Esophagus muscularis mucosa (tissue), 3 donors: Measurements from ENCODE around the gene NEMP2.

Source experiments
- CTCF ChIP-seq, 3 experiments: fragments of 200-600 bp in 2 of 3; fragments of 450-650 bp in 1 of 3; sonication (generic) in 2 of 3; IDR thresholded peaks; one replicate each; pipeline ENCODE4 v1.5.1; 2017 to 2019; ENCODE audit warnings: antibody characterized with exemption in 3 of 3, mild to moderate bottlenecking in 2 of 3, moderate library complexity in 1 of 3
- POLR2AphosphoS5 ChIP-seq, 2 donors: sonication (generic); formaldehyde crosslinking; IDR thresholded peaks; one replicate each; pipeline ENCODE4 v1.6.1; 2017; ENCODE audit warnings: antibody characterized with exemption in 2 of 2

DNA sequence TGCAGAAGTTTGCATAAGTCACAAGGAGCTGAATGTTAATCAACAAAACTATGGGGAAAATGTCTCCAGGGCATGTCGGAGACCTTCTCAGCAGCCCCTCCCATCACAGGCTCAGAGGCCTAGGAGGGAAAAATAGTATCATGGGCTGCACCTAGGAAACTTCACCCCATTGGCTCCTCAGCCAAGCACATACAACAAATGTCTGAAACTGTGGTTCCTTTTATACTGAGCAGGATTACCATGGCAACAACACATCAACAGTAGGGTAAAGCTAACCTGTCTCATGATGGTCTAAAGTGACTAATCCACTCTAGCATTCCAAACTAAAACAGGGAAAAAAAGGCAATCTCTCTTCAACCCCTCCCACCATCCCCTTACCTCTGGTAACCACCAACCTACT is 3.2 kb upstream of the NEMP2 start:
- TF ChIP-seq CTCF (IDR thresholded peaks at IDR 0.05) = no peak
- TF ChIP-seq POLR2AphosphoS5 (IDR thresholded peaks at IDR 0.05) = no peak
